Stomach (tissue), 4 donors: Measurements from ENCODE around the gene PLCB4.

Source experiments
- CTCF ChIP-seq, 7 experiments: fragments of 450-650 bp in 4 of 7; fragments of 200-600 bp in 3 of 7; sonication (generic) in 3 of 7; IDR thresholded peaks; one replicate each; pipeline ENCODE4 v1.5.1; 2016 to 2019; ENCODE audit warnings: antibody characterized with exemption in 7 of 7, control low read depth in 2 of 7, mild to moderate bottlenecking in 1 of 7
- POLR2A ChIP-seq, 4 donors: fragments of 450-650 bp; IDR thresholded peaks; one replicate each; pipeline ENCODE4 v1.6.1; 2016; ENCODE audit warnings: antibody characterized with exemption in 4 of 4, control low read depth in 2 of 4, mild to moderate bottlenecking in 1 of 4, moderate library complexity in 1 of 4

- TF ChIP-seq POLR2A (IDR thresholded peaks at IDR 0.05): no peak
- TF ChIP-seq CTCF (IDR thresholded peaks at IDR 0.05): no peak
Measured at GRCh38 chr20:9212735-9213134, 143.8 kb downstream of the PLCB4 start.
